Measurements from ENCODE around the gene QKI. TPM values are rescaled to one million over a fixed set of nuclear protein-coding genes. Genes with fewer than 3 reads are reported as not detected.

The QKI gene
- 100 to 1,000 TPM in 2 of 5 donors, 10 to 100 TPM in 3; 13.9 to 261 (median 76.7) TPM for total RNA-seq
- 10 to 100 TPM in 2 of 3 donors, 1 to 10 TPM in 1; 8.0 to 25.5 (median 20.2) TPM for polyA plus RNA-seq
- long read RNA-seq, donor 1, full-length matches to known transcripts: 7 of 7 reads
- long read RNA-seq, donor 1, partial matches to known transcripts: 0 of 7 reads
- long read RNA-seq, donor 1, other reads (novel, unspliced or antisense): 0 of 7 reads
- long read RNA-seq, donor 2, full-length matches to known transcripts: 15 of 15 reads
- long read RNA-seq, donor 2, partial matches to known transcripts: 0 of 15 reads
- long read RNA-seq, donor 2, other reads (novel, unspliced or antisense): 0 of 15 reads
- long read RNA-seq, donor 3, full-length matches to known transcripts: 5 of 5 reads
- long read RNA-seq, donor 3, partial matches to known transcripts: 0 of 5 reads
- long read RNA-seq, donor 3, other reads (novel, unspliced or antisense): 0 of 5 reads
- long read RNA-seq, donor 4: 0 reads
- long read RNA-seq, donor 5, full-length matches to known transcripts: 17 of 28 reads
- long read RNA-seq, donor 5, partial matches to known transcripts: 11 of 28 reads
- long read RNA-seq, donor 5, other reads (novel, unspliced or antisense): 0 of 28 reads
- long read RNA-seq, donor 6, full-length matches to known transcripts: 25 of 25 reads
- long read RNA-seq, donor 6, partial matches to known transcripts: 0 of 25 reads
- long read RNA-seq, donor 6, other reads (novel, unspliced or antisense): 0 of 25 reads
- long read RNA-seq, donor 7, full-length matches to known transcripts: 19 of 55 reads
- long read RNA-seq, donor 7, partial matches to known transcripts: 36 of 55 reads
- long read RNA-seq, donor 7, other reads (novel, unspliced or antisense): 0 of 55 reads
- long read RNA-seq, donor 8, full-length matches to known transcripts: 6 of 6 reads
- long read RNA-seq, donor 8, partial matches to known transcripts: 0 of 6 reads
- long read RNA-seq, donor 8, other reads (novel, unspliced or antisense): 0 of 6 reads
- long read RNA-seq, donor 9, full-length matches to known transcripts: 11 of 17 reads
- long read RNA-seq, donor 9, partial matches to known transcripts: 6 of 17 reads
- long read RNA-seq, donor 9, other reads (novel, unspliced or antisense): 0 of 17 reads
- long read RNA-seq, donor 10, full-length matches to known transcripts: 3 of 3 reads
- long read RNA-seq, donor 10, partial matches to known transcripts: 0 of 3 reads
- long read RNA-seq, donor 10, other reads (novel, unspliced or antisense): 0 of 3 reads

DNA sequence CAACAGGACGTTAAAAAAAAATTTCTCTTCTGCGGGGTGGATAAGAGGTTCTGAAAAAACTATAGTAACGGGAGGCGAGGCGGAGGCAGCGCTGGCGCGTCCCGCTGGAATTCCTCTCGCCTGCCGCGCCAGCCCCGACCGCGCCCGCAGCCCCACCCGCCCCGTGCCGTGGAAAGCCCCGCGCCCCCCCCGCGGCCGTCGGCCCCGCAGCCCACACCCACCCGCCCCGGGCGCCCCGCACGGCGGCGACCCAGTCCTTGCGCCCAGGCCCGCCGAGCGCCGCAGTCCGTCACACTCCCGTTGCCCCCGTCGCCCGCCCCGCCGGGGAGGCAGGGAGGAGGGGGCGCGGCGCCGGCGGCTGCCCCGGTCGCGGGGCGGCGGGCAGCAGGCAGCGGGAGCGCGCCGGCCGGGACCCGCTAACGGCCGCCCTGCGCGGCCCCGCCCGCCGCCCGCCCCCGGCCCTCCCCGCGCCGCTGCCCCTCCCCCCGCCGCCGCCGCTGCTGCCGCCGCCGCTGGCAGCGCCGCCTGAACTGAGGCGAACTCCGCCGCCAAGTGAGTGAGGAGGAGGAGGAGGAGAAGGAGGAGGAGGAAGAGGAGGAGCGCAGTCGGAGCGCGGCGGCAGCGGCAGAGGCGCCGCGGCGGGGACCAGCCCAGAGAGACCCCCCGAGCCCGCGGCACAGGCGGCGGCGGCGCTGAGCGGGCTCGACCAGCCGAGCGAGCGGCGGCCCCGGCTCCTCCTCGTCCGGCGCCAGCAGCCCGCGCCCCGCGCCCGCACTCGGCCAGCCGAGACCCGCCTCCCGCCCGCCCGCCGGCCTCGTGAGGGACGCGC, at the start of gene QKI:
QKI (plus strand) TSS at position 602 of the 829 bp plus-strand sequence. CDS start 476 bp downstream, outside the sequence.
- Histone ChIP-seq H3K27me3 (no peaks in the 10 kb centered on the region), H3K4me3 (peak within 1 kb of the TSS; percentile 78 to 97 (median 96)), H3K27ac (peak within 1 kb of the TSS; percentile 99 to 100 (median 99)), H3K9me3 (no peaks in the 10 kb centered on the region), H3K36me3 (no peaks in the 10 kb centered on the region), H3K4me1 (peaks cover 0 to 36% (median 21%) of the 10 kb centered on the region in 4 donors)
- TF ChIP-seq CTCF (IDR thresholded peaks at IDR 0.05) (no peak), POLR2AphosphoS5 (IDR thresholded peaks at IDR 0.05) (peak; percentile 67 to 93 (median 93))
- WGBS, 5 donors: 0 to 1% (median 1%) methylated on average over 3 to 119 of the region's 127 CpGs
- intact Hi-C loops (cut with DNase I; ENCODE audit: low total_unique reads): no loop called here
- DNase-seq: peak; percentile 84 to 93

DNA sequence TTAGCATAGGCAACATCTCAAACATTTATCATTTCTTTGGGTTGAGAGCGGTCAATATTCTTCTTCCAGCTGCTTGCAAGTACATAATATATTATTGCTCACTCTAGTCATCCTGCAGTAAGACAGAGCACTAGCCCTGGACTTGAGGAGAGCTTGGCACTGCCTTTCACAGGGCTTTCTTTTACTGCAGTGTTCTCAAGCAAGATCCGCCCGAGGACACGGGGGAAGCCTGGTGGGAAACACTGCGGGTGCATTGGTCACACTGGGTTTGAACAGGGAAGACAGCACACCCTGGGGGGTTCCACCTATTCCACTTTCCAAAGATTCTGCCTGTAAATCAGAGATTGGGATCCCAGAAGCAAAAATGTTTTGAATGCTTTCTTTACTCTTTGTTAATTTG, 48.2 kb upstream of the QKI start:
- TF ChIP-seq CTCF (IDR thresholded peaks at IDR 0.05): no peak
- WGBS, 5 donors: 78 to 98% (median 93%) methylated on average over 5 of the region's 5 CpGs
- DNase-seq: no peak
- intact Hi-C loops (cut with DNase I; ENCODE audit: low total_unique reads): no loop called here
- Histone ChIP-seq H3K4me3 (no peak overlapping the region), H3K4me1 (no peaks in the 10 kb centered on the region), H3K9me3 (no peaks in the 10 kb centered on the region), H3K36me3 (no peaks in the 10 kb centered on the region), H3K27me3 (peaks cover 0 to 3% (median 0%) of the 10 kb centered on the region in 3 donors), H3K27ac (no peak overlapping the region)

GRCh38 chr6:163367497-163368183, 46.9 kb upstream of the QKI start:
- Histone ChIP-seq H3K27me3 (peaks cover 0 to 3% (median 0%) of the 10 kb centered on the region in 3 donors), H3K9me3 (no peaks in the 10 kb centered on the region), H3K27ac (no peak overlapping the region), H3K4me3 (no peak overlapping the region), H3K4me1 (no peaks in the 10 kb centered on the region), H3K36me3 (no peaks in the 10 kb centered on the region)
- DNase-seq: no peak
- 68 to 78% (median 72%) methylated on average over 6 of the region's 6 CpGs for WGBS, 5 donors
- intact Hi-C loops (cut with DNase I; ENCODE audit: low total_unique reads): no loop called here
- TF ChIP-seq CTCF (IDR thresholded peaks at IDR 0.05): no peak
- TF ChIP-seq POLR2A (IDR thresholded peaks at IDR 0.05): no peak
- TF ChIP-seq POLR2AphosphoS5 (IDR thresholded peaks at IDR 0.05): no peak
- TF ChIP-seq EP300 (IDR thresholded peaks at IDR 0.05): no peak
